SIG-M5 treated with dmso at 0.1 percent for 504 hours (cell line): ENCODE results near the gene PTPRM.
A peak's percentile ranks its signal among the peaks of the same experiment; 100 is the strongest.

Experiments
- DNase-seq: peaks from one replicate; lab custom pipeline; 2025; ENCODE audit not compliant: unreplicated experiment; lab: John Stamatoyannopoulos, UW

PTPRM gene

GRCh38 chr18:7566567-7567473 is at the start of gene PTPRM:
Gene PTPRM, plus strand, starts transcription at chr18:7567316. Its CDS starts 503 bp downstream, at chr18:7567819.
- peak; percentile 29 for DNase-seq

- DNase-seq: no peak
Measured at GRCh38 chr18:7517852-7518251, 49.3 kb upstream of the PTPRM start.

- DNase-seq: no peak
Measured at GRCh38 chr18:7520200-7520785, 46.8 kb upstream of the PTPRM start.

GRCh38 chr18:7521226-7521856 is 45.8 kb upstream of the PTPRM start:
- DNase-seq: no peak

GRCh38 chr18:7523772-7524171 is 43.3 kb upstream of the PTPRM start:
- no peak for DNase-seq

- DNase-seq: no peak
Measured at GRCh38 chr18:7524786-7525185, 42.3 kb upstream of the PTPRM start.

- no peak for DNase-seq
Measured at GRCh38 chr18:7532942-7533341, 34.2 kb upstream of the PTPRM start.

- no peak for DNase-seq
Measured at GRCh38 chr18:7535436-7536205, 31.5 kb upstream of the PTPRM start.

- no peak for DNase-seq
Measured at GRCh38 chr18:7537145-7537544, 30.0 kb upstream of the PTPRM start.

GRCh38 chr18:7541835-7542234 is 25.3 kb upstream of the PTPRM start:
- DNase-seq: no peak

- no peak for DNase-seq
Measured at GRCh38 chr18:7544686-7545085, 22.4 kb upstream of the PTPRM start.

- no peak for DNase-seq
Measured at GRCh38 chr18:7545734-7546133, 21.4 kb upstream of the PTPRM start.

- DNase-seq: no peak
Measured at GRCh38 chr18:7548221-7548620, 18.9 kb upstream of the PTPRM start.

- DNase-seq: no peak
Measured at GRCh38 chr18:7548721-7549120, 18.4 kb upstream of the PTPRM start.

GRCh38 chr18:7557973-7558372 is 9.1 kb upstream of the PTPRM start:
- DNase-seq: no peak

- DNase-seq: no peak
Measured at GRCh38 chr18:7558769-7559168, 8.3 kb upstream of the PTPRM start.

GRCh38 chr18:7559709-7560319 is 7.3 kb upstream of the PTPRM start:
- DNase-seq: no peak

- DNase-seq: no peak
Measured at GRCh38 chr18:7561909-7562460, 5.1 kb upstream of the PTPRM start.

GRCh38 chr18:7562491-7562890 is 4.6 kb upstream of the PTPRM start:
- DNase-seq: no peak

- DNase-seq: no peak
Measured at GRCh38 chr18:7565677-7566076, 1.4 kb upstream of the PTPRM start.

- no peak for DNase-seq
Measured at GRCh38 chr18:7566244-7566566, 911 bp upstream of the PTPRM start.
